Ishikawa (cell line): Measurements from ENCODE around the gene GOLGA1.

Experiments used
- CEBPB ChIP-seq: IDR thresholded peaks from 2 replicates; pipeline ENCODE4 v1.6.1; 2012
- EGR1 ChIP-seq: IDR thresholded peaks from 2 replicates; pipeline ENCODE4 v1.6.1; 2012
- EP300 ChIP-seq: IDR thresholded peaks from 2 replicates; pipeline ENCODE4 v1.6.1; 2012; ENCODE audit warnings: borderline replicate concordance
- MAX ChIP-seq: IDR thresholded peaks from 2 replicates; pipeline ENCODE4 v1.6.1; 2012
- RAD21 ChIP-seq: IDR thresholded peaks from 2 replicates; pipeline ENCODE4 v1.6.1; 2012; ENCODE audit warnings: low read depth
- REST ChIP-seq: IDR thresholded peaks from 2 replicates; pipeline ENCODE4 v1.6.1; 2012; ENCODE audit warnings: low read depth, mild to moderate bottlenecking
- TAF1 ChIP-seq: IDR thresholded peaks from 2 replicates; pipeline ENCODE4 v1.6.1; 2012; ENCODE audit warnings: low read depth, mild to moderate bottlenecking
- YY1 ChIP-seq: IDR thresholded peaks from 2 replicates; pipeline ENCODE4 v1.6.1; 2012; ENCODE audit warnings: low read depth

GRCh38 chr9:124828489-124829333 lies 112.2 kb downstream of the GOLGA1 start:
- TF ChIP-seq YY1 (no peak), EP300 (no peak), REST (no peak), MAX (no peak), RAD21 (no peak), TAF1 (no peak), EGR1 (no peak), CEBPB (no peak)
